ENCODE data around the gene TNFRSF19. TPM values are rescaled to one million over a fixed set of nuclear protein-coding genes. Genes with fewer than 3 reads are reported as not detected.

The TNFRSF19 gene
- polyA plus RNA-seq, 3 donors from 2014 or later = 0.19 to 0.27 TPM; not detected in 1

DNA sequence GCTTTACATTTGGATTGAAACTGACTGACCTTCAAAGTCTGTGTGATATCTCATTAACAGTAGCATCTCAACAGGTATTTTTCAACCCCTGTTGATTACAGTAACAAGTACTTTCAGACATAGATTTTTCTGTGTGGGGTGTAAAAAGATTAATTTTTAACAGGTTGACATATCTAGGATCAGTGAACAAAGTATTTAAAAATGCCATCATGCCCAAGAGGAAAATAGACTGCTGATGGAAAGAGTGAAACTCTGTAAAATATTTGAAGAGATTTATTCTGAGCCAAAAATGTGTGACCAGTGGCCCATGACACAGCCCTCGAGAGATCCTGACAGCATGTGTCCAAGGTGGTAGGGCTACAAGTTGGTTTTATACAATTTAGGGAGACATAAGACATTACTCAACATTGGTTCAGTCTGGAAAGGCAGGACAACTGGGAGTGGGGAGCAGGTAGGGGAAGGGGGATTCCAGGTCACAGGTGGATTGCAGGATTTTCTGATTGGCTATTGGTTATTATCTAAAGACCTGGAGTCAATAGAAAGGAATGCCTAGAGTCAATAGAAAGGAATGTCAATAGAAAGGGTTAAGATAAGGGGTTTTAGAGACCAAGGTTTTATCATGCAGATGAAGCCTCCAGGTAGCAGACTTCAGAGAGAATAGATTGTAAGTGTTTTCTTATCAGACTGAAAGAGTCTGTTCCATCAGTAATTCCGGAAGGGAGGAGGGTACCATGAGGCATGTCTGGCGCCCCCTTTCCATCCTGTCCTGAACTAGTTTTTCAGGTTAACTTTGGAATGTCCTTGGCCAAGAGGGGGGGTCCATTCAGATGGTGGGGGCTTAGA is 29.1 kb downstream of the TNFRSF19 start:
- Mint-ChIP-seq H3K27ac (no peak overlapping the region), H3K27me3 (ENCODE audit: low read depth in 3 of 3) (peaks cover 3 to 19% (median 8%) of the 10 kb centered on the region in 3 donors), H3K4me3 (no peak overlapping the region), H3K4me1 (no peaks in the 10 kb centered on the region), H3K36me3 (no peaks in the 10 kb centered on the region), H3K9me3 (peaks cover 0 to 6% (median 0%) of the 10 kb centered on the region in 6 donors)
- DNase-seq = no peak

DNA sequence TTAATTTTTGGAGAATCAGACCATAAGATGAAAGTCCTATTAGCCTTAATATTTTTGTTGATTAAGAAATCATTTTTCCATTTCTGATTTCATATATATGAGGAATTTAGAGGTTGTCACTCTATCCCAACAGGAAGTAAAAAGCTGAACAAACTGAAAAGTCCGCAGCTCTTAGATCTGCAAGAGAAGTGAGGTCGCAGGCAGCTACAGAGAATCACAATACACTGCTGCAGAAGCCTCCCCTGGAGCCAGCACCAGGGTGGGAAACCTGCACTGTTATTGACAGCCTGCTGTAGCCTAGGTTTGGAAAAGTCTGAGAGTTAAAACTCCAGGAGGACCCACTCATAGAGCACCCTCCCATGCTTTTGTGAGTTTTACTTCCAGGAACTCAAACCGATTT is 29.9 kb downstream of the TNFRSF19 start:
- Mint-ChIP-seq H3K4me1 (no peaks in the 10 kb centered on the region), H3K27ac (no peak overlapping the region), H3K9me3 (peaks cover 0 to 6% (median 0%) of the 10 kb centered on the region in 6 donors), H3K4me3 (no peak overlapping the region), H3K36me3 (no peaks in the 10 kb centered on the region), H3K27me3 (ENCODE audit: low read depth in 3 of 3) (peaks cover 5 to 16% (median 8%) of the 10 kb centered on the region in 3 donors)
- DNase-seq = no peak

DNA sequence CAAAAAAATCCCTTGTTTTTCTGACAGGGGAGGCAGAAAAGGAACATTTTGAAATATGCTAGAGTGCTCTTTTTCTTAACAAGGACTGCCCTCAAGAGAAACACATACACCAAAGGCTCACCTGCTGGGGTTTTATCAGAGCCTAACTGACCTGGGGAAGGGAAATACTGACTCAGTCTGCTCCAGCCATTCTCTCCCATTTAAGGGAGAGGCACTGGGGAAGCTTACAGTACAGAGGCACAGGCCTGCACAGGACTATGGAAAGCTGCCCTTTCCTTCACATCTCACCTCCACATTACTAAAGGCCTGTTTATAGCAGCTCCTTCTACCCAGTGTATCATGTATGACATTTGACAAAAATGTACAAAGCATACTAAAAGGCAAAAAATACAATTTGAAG is 30.3 kb downstream of the TNFRSF19 start:
- Mint-ChIP-seq H3K9me3 (peaks cover 0 to 6% (median 0%) of the 10 kb centered on the region in 6 donors), H3K27me3 (ENCODE audit: low read depth in 3 of 3) (peaks cover 5 to 12% (median 8%) of the 10 kb centered on the region in 3 donors), H3K27ac (no peak overlapping the region), H3K4me3 (no peak overlapping the region), H3K36me3 (no peaks in the 10 kb centered on the region), H3K4me1 (no peaks in the 10 kb centered on the region)
- no peak for DNase-seq

DNA sequence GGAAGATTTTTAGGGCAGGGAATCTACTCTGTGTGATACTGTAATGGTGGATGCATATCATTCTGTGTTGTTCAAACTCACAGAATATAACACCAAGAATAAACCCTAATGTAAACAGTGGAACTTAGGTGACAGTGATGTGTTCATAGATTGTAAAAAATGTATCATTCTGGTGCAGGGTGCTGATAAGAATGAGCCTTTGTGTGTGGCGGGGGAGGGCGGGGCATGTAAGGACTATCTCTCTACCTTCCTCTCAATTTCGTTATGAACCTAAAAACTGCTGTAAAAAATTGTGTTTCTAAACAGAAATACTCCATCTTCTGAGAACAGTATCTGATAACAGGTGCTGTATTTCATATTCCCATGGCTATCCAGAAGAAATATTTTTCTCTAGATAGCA is 35.6 kb downstream of the TNFRSF19 start:
- Mint-ChIP-seq H3K27me3 (ENCODE audit: low read depth in 3 of 3) (peaks cover 2 to 7% (median 5%) of the 10 kb centered on the region in 3 donors), H3K27ac (no peak overlapping the region), H3K36me3 (no peaks in the 10 kb centered on the region), H3K4me3 (no peak overlapping the region), H3K4me1 (peaks cover 14 to 19% of the 10 kb centered on the region in 2 donors), H3K9me3 (peaks cover 0 to 1% (median 0%) of the 10 kb centered on the region in 6 donors)
- DNase-seq = no peak

DNA sequence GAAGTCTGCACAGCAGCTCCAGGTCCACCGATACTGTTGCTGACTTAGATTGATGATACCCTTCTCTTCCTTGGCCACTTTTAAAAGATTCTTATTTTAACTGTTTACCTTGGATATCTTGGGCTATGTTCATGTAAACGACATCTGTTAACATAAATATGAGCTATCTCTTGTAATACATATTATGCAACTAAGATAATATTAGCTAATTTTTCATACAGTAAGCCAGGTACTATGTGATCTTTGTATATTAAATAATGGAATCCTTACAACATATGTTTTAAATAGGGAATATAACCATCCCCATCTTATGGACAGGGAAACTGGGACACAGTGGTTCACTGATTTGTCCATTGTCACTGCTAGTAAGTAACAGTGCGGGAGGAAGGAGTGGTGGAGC is 37.9 kb downstream of the TNFRSF19 start:
- H3K27me3 Mint-ChIP-seq (ENCODE audit: low read depth in 3 of 3) = peaks cover 2 to 5% (median 5%) of the 10 kb centered on the region in 3 donors
- no peak for DNase-seq
- H3K4me1 Mint-ChIP-seq = peaks cover 14 to 19% of the 10 kb centered on the region in 2 donors
- no peaks in the 10 kb centered on the region for H3K36me3 Mint-ChIP-seq
- H3K4me3 Mint-ChIP-seq = no peak overlapping the region
- H3K27ac Mint-ChIP-seq = no peak overlapping the region
- H3K9me3 Mint-ChIP-seq = no peaks in the 10 kb centered on the region

DNA sequence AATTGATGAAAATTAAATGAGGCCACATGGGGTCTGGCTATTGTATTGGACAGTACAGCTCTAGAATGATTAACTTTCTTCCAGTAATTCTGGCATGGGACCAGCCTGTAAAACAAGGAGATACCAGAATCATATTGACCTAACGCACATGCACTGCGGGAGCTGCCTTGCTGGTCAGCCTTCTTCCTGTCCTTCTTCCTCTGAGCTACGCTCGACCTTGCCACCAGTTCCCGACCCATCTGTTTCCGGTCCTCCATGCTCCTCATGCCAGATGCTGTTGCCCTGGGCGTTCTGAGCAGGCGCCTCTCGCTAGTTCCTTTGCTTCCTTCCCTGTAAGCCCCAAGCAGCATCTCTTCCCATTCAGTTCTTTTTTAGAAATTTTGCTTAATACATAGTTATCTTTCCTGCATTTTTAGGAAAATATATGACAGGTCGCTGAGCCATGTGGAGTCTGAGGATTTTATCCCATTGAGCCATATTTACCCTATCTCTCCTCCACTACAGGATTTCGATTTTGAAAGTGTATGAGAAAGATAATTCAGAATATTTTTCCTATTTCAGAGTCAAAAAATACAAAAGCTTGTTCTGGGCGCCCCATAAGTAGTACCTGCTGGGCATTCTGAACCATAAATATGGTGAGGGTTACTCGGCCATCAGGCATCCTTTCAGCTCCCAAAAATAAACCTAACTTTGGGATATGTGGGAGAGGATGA is 38.6 kb downstream of the TNFRSF19 start:
- DNase-seq = no peak
- Mint-ChIP-seq H3K4me1 (peaks cover 14 to 19% of the 10 kb centered on the region in 2 donors), H3K27me3 (ENCODE audit: low read depth in 3 of 3) (peaks cover 2 to 5% (median 5%) of the 10 kb centered on the region in 3 donors), H3K9me3 (no peaks in the 10 kb centered on the region), H3K27ac (peak overlapping the region in 2 of 6 donors; percentile 57 to 62), H3K4me3 (peak overlapping the region; percentile 64 to 87 (median 74)), H3K36me3 (no peaks in the 10 kb centered on the region)

DNA sequence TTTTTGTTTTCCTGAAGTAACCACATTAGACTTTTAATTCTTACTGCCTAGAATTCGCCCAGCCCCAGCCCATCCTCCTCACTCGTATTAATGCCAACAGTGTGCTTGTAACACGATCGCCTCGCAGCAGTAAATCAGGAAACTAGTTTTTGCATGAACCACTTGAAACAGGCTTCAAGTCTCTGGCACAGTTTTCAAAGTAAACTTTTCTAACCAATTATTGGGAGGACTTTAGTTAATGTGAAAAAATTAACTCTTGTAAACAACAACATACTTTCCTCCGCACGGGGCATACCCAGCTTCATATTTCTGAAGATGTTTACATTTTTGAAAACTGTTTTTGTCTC is 39.2 kb downstream of the TNFRSF19 start:
- Mint-ChIP-seq H3K27ac (peak overlapping the region in 3 of 6 donors; percentile 40 to 62 (median 57)), H3K4me1 (peaks cover 14 to 19% of the 10 kb centered on the region in 2 donors), H3K27me3 (ENCODE audit: low read depth in 3 of 3) (peaks cover 2 to 7% (median 5%) of the 10 kb centered on the region in 3 donors), H3K9me3 (no peaks in the 10 kb centered on the region), H3K4me3 (peak overlapping the region; percentile 64 to 87 (median 74)), H3K36me3 (no peaks in the 10 kb centered on the region)
- DNase-seq = peak in 1 of 3 donors; percentile 1

DNA sequence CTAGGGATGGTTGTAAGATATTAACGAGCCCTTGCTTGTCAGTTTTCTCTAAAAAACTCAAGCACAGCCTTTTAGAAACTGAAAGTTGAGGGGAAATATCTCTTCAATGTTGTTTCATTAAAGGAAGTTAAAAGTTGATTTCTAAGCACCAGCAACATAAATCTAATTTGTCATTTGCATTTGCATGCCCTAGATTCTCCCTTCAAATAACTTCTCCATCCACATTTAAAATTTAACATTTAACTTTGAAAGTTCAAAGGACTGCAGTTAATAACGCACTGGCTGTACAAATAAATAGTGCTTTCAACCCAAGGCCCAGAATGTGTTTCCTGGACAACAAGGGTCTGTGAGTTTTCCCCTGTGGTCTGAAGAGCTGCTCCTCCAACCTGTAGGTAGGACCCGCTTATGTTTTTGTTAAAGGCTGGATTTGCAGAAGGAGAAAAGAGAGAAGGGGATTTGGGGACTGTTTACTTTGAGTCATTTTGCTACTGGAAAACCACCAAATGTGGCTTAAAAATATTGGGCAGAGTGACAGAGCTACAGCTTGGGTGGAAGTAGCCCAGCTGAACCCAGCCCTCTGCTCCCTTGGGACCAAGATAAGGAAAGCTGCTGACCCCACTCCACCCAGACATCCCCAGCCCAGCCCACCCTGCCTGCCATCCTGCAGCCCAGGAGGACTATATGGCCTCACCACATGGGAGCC is 39.8 kb downstream of the TNFRSF19 start:
- DNase-seq = no peak
- Mint-ChIP-seq H3K27me3 (ENCODE audit: low read depth in 3 of 3) (peaks cover 0 to 7% (median 5%) of the 10 kb centered on the region in 3 donors), H3K9me3 (no peaks in the 10 kb centered on the region), H3K36me3 (no peaks in the 10 kb centered on the region), H3K4me1 (peaks cover 14 to 19% of the 10 kb centered on the region in 2 donors), H3K4me3 (peak overlapping the region; percentile 64 to 87 (median 74)), H3K27ac (peak overlapping the region in 4 of 6 donors; percentile 41 to 62 (median 60))

DNA sequence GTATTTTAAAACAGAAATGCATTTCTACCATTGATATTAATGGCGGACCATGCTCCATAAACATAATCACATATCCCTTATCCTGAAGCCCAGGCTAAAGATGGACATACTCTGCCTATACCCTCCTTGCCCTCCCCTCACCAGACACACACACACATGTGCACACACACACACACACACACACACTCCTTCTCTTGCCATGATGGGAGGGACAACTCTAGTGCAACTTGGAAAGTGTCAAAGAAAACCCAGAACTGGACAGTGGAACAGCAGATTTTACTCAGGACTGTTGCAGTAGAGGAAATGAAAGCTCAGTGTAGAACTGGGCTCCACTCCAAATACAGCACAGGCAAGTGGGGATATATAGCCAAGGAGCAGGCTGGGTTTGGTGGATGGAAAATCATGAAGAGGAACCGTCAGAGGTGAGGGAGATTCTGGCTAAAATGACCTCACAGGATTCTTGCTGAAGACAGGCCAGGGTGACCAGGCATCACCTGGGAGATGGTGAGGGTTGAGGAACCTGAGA is 40.8 kb downstream of the TNFRSF19 start:
- H3K9me3 Mint-ChIP-seq = no peaks in the 10 kb centered on the region
- DNase-seq = no peak
- peaks cover 14 to 19% of the 10 kb centered on the region in 2 donors for H3K4me1 Mint-ChIP-seq
- H3K36me3 Mint-ChIP-seq = no peaks in the 10 kb centered on the region
- no peak overlapping the region for H3K4me3 Mint-ChIP-seq
- H3K27ac Mint-ChIP-seq = peak overlapping the region in 2 of 6 donors; percentile 33 to 38
- H3K27me3 Mint-ChIP-seq (ENCODE audit: low read depth in 3 of 3) = peaks cover 0 to 9% (median 3%) of the 10 kb centered on the region in 3 donors

DNA sequence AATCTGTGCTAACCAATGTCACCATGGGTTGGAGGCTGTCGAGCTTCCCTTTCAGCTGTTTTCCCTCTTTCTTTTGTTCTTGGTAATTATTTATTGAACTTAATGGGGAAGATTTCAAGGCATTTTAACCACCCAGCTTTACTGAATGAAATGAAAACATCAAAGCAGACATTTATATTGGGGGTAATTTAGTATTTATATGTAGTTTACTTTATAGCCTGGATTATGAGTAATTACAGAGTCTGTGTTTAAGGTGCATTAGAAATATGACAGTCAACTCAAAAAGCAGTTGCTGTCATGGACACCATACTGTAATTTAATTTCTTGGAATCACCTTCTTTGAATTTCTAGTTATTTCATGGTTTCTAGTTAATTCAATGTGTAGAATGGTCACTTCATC is 42.0 kb downstream of the TNFRSF19 start:
- H3K4me3 Mint-ChIP-seq = no peak overlapping the region

DNA sequence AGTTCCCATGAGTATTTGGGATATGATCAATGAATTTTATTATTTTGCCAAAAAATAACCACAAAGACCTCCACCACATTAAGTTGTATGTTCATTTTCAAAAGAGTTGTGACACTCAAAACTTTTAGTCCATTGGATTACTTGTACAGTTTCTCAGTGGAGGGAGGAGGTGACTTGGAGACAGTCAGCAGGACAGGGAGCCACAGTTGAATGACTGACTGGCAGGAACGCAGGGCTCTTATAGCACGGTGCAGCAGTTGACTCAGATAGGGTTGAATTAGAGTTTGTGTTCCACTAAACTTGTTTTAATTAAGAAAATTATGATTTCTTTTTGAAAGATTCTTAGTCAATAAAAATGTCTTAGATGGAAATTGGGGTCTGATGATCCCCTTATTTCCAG is 42.5 kb downstream of the TNFRSF19 start:
- no peaks in the 10 kb centered on the region for H3K9me3 Mint-ChIP-seq
- H3K36me3 Mint-ChIP-seq = no peaks in the 10 kb centered on the region
- DNase-seq = no peak
- peaks cover 3 to 9% (median 3%) of the 10 kb centered on the region in 3 donors for H3K27me3 Mint-ChIP-seq (ENCODE audit: low read depth in 3 of 3)
- H3K4me1 Mint-ChIP-seq = peaks cover 14 to 26% of the 10 kb centered on the region in 2 donors
- H3K27ac Mint-ChIP-seq = no peak overlapping the region
- no peak overlapping the region for H3K4me3 Mint-ChIP-seq

More for the DNA sequence above, 42.0 kb downstream of the TNFRSF19 start:
- peaks cover 14 to 20% of the 10 kb centered on the region in 2 donors for H3K4me1 Mint-ChIP-seq
- peaks cover 3 to 9% (median 3%) of the 10 kb centered on the region in 3 donors for H3K27me3 Mint-ChIP-seq (ENCODE audit: low read depth in 3 of 3)
- no peak for DNase-seq
- H3K27ac Mint-ChIP-seq = no peak overlapping the region
- no peaks in the 10 kb centered on the region for H3K36me3 Mint-ChIP-seq
- no peaks in the 10 kb centered on the region for H3K9me3 Mint-ChIP-seq

DNA sequence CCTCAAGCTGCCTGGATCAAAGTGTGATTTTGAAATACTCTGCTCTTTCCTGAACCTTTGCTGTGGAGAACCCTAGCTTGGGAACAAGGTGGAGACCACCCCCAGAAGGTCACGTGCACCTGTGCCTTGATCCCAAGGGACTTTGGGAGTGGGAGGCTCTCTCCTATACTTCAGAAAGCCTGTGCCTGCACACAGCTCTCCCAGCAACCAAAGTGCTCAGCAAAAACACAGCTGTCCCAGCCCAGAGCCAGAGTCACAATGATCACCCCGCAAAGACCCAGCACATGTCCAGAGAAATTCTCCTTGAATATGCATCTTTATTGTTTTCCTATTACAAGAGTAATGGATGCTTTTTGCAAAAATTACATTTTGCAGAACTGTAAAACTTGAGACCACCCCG is 43.4 kb downstream of the TNFRSF19 start:
- H3K4me1 Mint-ChIP-seq = peaks cover 14 to 26% of the 10 kb centered on the region in 2 donors
- H3K27me3 Mint-ChIP-seq (ENCODE audit: low read depth in 3 of 3) = peaks cover 3 to 9% (median 3%) of the 10 kb centered on the region in 3 donors
- H3K9me3 Mint-ChIP-seq = no peaks in the 10 kb centered on the region
- H3K4me3 Mint-ChIP-seq = no peak overlapping the region
- no peak for DNase-seq
- no peaks in the 10 kb centered on the region for H3K36me3 Mint-ChIP-seq
- H3K27ac Mint-ChIP-seq = no peak overlapping the region

DNA sequence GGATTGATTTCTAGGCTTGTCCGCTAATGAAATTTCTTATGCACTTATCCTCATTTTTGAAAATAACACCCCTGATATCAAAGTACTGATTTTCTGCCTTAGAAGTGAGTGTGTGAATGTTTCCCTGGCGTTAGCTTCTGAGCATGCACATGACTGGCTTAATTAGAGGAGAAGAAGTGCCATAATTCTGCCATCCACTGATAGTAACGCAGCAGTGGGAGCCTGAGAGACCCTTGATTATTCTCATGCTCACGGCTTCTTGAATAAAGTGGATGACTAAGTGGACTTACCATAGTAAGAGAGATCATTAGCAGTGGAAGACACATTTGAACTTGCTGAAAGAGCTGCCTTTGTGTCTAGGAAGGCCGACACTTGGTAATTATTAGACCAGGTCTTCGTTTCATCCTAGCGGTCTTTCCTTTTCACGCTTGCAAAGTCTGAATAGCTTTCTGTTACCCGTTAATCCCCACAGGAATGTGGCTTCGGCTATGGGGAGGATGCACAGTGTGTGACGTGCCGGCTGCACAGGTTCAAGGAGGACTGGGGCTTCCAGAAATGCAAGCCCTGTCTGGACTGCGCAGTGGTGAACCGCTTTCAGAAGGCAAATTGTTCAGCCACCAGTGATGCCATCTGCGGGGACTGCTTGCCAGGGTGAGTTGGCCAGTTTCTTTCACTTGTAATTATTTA is 45.3 kb downstream of the TNFRSF19 start:
- Mint-ChIP-seq H3K36me3 (no peaks in the 10 kb centered on the region), H3K27me3 (ENCODE audit: low read depth in 3 of 3) (peaks cover 0 to 6% (median 3%) of the 10 kb centered on the region in 3 donors), H3K27ac (no peak overlapping the region), H3K9me3 (no peaks in the 10 kb centered on the region), H3K4me3 (no peak overlapping the region), H3K4me1 (peaks cover 0 to 8% of the 10 kb centered on the region in 2 donors)
- DNase-seq = no peak
